HepG2 (cell line): ENCODE data around the gene NEDD8. TPM values are rescaled to one million over a fixed set of nuclear protein-coding genes. Genes with fewer than 3 reads are reported as not detected.
A peak's percentile ranks its signal among the peaks of the same experiment; 100 is the strongest.

Source experiments
- SMAD1 ChIP-seq: sonication (generic); formaldehyde crosslinking; IDR thresholded peaks from 2 replicates; pipeline ENCODE4 v1.4.0; 2020; ENCODE audit warnings: missing genetic modification reagents, low read depth, mild to moderate bottlenecking, borderline replicate concordance
- SP2 ChIP-seq: sonication (generic); formaldehyde crosslinking; IDR thresholded peaks from 2 replicates; pipeline ENCODE4 v1.5.1; 2020; ENCODE audit warnings: mild to moderate bottlenecking, missing genetic modification reagents
- TARDBP ChIP-seq: sonication (generic); formaldehyde crosslinking; IDR thresholded peaks from 2 replicates; pipeline ENCODE4 v1.8.0; 2022; ENCODE audit warnings: mild to moderate bottlenecking, missing genetic modification reagents
- THAP9 ChIP-seq: sonication (generic); formaldehyde crosslinking; IDR thresholded peaks from 2 replicates; pipeline ENCODE4; 2020; ENCODE audit warnings: missing genetic modification reagents, mild to moderate bottlenecking, borderline replicate concordance
- ZBTB1 ChIP-seq: sonication (generic); formaldehyde crosslinking; IDR thresholded peaks from 2 replicates; pipeline ENCODE4 v1.4.0; 2020; ENCODE audit warnings: missing genetic modification reagents, borderline replicate concordance
- ZBTB42 ChIP-seq: sonication (generic); formaldehyde crosslinking; IDR thresholded peaks from 2 replicates; pipeline ENCODE4 v1.5.0; 2020; ENCODE audit warnings: mild to moderate bottlenecking, missing genetic modification reagents
- ZNF460 ChIP-seq: sonication (generic); formaldehyde crosslinking; IDR thresholded peaks from 2 replicates; pipeline ENCODE4 v1.5.1; 2020; ENCODE audit warnings: missing genetic modification reagents, mild to moderate bottlenecking, borderline replicate concordance
- ZNF687 ChIP-seq: sonication (generic); formaldehyde crosslinking; IDR thresholded peaks from 2 replicates; pipeline ENCODE4 v1.5.1; 2020; ENCODE audit warnings: mild to moderate bottlenecking, missing genetic modification reagents, moderate library complexity
- ZNF761 ChIP-seq: sonication (generic); formaldehyde crosslinking; conservative IDR thresholded peaks from 2 replicates; pipeline ENCODE4 v1.4.0; 2020; ENCODE audit warnings: mild to moderate bottlenecking, missing genetic modification reagents
- ZSCAN12 ChIP-seq: sonication (generic); formaldehyde crosslinking; IDR thresholded peaks from 2 replicates; pipeline ENCODE4 v1.9.0; 2021; ENCODE audit warnings: mild to moderate bottlenecking, missing genetic modification reagents
- polyA plus RNA-seq, 8 experiments: library from polyadenylated mRNA; depleted of rRNA in 3 of 8; stranded (reverse) in 7 of 8; unstranded in 1 of 8; fragments of >200 nt; fragmentation: Illumina TruSeq in 4 of 8; extraction: Trizol in 4 of 8; gene quantifications; 2 replicates each; pipeline versions ENCODE4 v1.2.1 to v1.2.3, GENCODE V29; 2011 to 2016; ENCODE audit warnings: low read depth in 4 of 8, missing spikeins in 1 of 8, mixed read lengths in 1 of 8; ENCODE audit not compliant: insufficient read depth in 1 of 8
- total RNA-seq, 5 experiments: library from RNA; depleted of rRNA; stranded (reverse); fragments of >200 nt; fragmentation: Illumina TruSeq; extraction: Trizol; gene quantifications; 2 replicates each; pipeline ENCODE4 v1.2.3, GENCODE V29; 2016; ENCODE audit warnings: low read depth in 1 of 5
- TF ChIP-seq, protein P1 (sequence below): sonication (generic); formaldehyde crosslinking; conservative IDR thresholded peaks from 2 replicates; pipeline ENCODE4 v1.8.0; 2022; ENCODE audit warnings: missing genetic modification reagents
- TF ChIP-seq, protein P2 (sequence below): sonication (generic); formaldehyde crosslinking; IDR thresholded peaks from 2 replicates; pipeline ENCODE4 v1.4.0; 2020; ENCODE audit warnings: missing genetic modification reagents, mild to moderate bottlenecking, borderline replicate concordance
- TF ChIP-seq, protein P3 (sequence below): sonication (generic); formaldehyde crosslinking; IDR thresholded peaks from 2 replicates; pipeline ENCODE4 v1.5.1; 2020; ENCODE audit warnings: missing genetic modification reagents, mild to moderate bottlenecking, borderline replicate concordance

Gene NEDD8
- total and polyA plus RNA-seq, 2 of the 13 experiments (the other 11 are each of a cell fraction or from before 2014, with no cell fraction given), result 535 to 713 TPM

- TF ChIP-seq, protein P1, sequence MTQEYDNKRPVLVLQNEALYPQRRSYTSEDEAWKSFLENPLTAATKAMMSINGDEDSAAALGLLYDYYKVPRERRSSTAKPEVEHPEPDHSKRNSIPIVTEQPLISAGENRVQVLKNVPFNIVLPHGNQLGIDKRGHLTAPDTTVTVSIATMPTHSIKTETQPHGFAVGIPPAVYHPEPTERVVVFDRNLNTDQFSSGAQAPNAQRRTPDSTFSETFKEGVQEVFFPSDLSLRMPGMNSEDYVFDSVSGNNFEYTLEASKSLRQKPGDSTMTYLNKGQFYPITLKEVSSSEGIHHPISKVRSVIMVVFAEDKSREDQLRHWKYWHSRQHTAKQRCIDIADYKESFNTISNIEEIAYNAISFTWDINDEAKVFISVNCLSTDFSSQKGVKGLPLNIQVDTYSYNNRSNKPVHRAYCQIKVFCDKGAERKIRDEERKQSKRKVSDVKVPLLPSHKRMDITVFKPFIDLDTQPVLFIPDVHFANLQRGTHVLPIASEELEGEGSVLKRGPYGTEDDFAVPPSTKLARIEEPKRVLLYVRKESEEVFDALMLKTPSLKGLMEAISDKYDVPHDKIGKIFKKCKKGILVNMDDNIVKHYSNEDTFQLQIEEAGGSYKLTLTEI (CRISPR knock-in tag), result no peak
- TF ChIP-seq, protein P2, sequence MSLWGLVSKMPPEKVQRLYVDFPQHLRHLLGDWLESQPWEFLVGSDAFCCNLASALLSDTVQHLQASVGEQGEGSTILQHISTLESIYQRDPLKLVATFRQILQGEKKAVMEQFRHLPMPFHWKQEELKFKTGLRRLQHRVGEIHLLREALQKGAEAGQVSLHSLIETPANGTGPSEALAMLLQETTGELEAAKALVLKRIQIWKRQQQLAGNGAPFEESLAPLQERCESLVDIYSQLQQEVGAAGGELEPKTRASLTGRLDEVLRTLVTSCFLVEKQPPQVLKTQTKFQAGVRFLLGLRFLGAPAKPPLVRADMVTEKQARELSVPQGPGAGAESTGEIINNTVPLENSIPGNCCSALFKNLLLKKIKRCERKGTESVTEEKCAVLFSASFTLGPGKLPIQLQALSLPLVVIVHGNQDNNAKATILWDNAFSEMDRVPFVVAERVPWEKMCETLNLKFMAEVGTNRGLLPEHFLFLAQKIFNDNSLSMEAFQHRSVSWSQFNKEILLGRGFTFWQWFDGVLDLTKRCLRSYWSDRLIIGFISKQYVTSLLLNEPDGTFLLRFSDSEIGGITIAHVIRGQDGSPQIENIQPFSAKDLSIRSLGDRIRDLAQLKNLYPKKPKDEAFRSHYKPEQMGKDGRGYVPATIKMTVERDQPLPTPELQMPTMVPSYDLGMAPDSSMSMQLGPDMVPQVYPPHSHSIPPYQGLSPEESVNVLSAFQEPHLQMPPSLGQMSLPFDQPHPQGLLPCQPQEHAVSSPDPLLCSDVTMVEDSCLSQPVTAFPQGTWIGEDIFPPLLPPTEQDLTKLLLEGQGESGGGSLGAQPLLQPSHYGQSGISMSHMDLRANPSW (CRISPR knock-in tag), result no peak
- no peak for TF ChIP-seq ZBTB42 (CRISPR knock-in tag)
- TF ChIP-seq SP2, result no peak
- no peak for TF ChIP-seq ZBTB1 (CRISPR knock-in tag)
- TF ChIP-seq, protein P3, sequence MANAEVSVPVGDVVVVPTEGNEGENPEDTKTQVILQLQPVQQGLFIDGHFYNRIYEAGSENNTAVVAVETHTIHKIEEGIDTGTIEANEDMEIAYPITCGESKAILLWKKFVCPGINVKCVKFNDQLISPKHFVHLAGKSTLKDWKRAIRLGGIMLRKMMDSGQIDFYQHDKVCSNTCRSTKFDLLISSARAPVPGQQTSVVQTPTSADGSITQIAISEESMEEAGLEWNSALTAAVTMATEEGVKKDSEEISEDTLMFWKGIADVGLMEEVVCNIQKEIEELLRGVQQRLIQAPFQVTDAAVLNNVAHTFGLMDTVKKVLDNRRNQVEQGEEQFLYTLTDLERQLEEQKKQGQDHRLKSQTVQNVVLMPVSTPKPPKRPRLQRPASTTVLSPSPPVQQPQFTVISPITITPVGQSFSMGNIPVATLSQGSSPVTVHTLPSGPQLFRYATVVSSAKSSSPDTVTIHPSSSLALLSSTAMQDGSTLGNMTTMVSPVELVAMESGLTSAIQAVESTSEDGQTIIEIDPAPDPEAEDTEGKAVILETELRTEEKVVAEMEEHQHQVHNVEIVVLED, result no peak
- TF ChIP-seq ZSCAN12, result no peak
- TF ChIP-seq ZNF460, result no peak
- 0 out of 2 replicates have a peak, but pooled peaks have one; percentile 51 for TF ChIP-seq SMAD1 (CRISPR knock-in tag)
- TF ChIP-seq THAP9, result 0 out of 2 replicates have a peak, but pooled peaks have one; percentile 19
- TF ChIP-seq ZNF687 (CRISPR knock-in tag), result 0 out of 2 replicates have a peak, but pooled peaks have one; percentile 9
- no peak for TF ChIP-seq TARDBP
- TF ChIP-seq ZNF761 (CRISPR knock-in tag), result no peak
Observed at GRCh38 chr14:24266344-24267244, 34.4 kb upstream of the NEDD8 start (continued).
